Activated T-cell treated with anti-CD3 and anti-CD28 coated beads, Interleukin-2, amount 50 U/mL, for 72 hours (primary cell): Measurements from ENCODE around the gene TBC1D3D. TPM values are rescaled to one million over a fixed set of nuclear protein-coding genes. Genes with fewer than 3 reads are reported as not detected.
"Not testable (repeated sequence)": the region's sequence is repeated elsewhere in the genome, so short reads cannot be mapped to it uniquely, and the experiment has no call there.

Experiments
- ATAC-seq, 2 donors: fragments of 150-1000 bp; cut with Tn5 transposase; replicated peaks in 1 of 2; 2 replicates each; pipeline ENCODE4 v1.10.0; 2021; ENCODE audit warnings: moderate library complexity in 2 of 2, mild to moderate bottlenecking in 1 of 2
- DNase-seq, 2 donors: peaks; one replicate each; pipeline ENCODE4 v3.0.0; 2021 to 2022; ENCODE audit warnings: mixed read lengths in 1 of 2
- H3K27ac Mint-ChIP-seq: one replicate; pipeline ENCODE4 v1.8.0; 2022; ENCODE audit warnings: mild to moderate bottlenecking, moderate library complexity, mixed read lengths
- H3K27me3 Mint-ChIP-seq: one replicate; pipeline ENCODE4 v1.8.0; 2022; ENCODE audit warnings: low read depth, mixed read lengths
- H3K36me3 Mint-ChIP-seq, 2 donors: one replicate each; pipeline ENCODE4 v1.8.0; 2022; ENCODE audit warnings: mixed read lengths in 2 of 2, mild to moderate bottlenecking in 1 of 2; ENCODE audit not compliant: insufficient read depth in 2 of 2
- H3K4me1 Mint-ChIP-seq: one replicate; pipeline ENCODE4 v1.8.0; 2022; ENCODE audit warnings: low read depth, mixed read lengths
- H3K4me3 Mint-ChIP-seq, 2 donors: one replicate each; pipeline ENCODE4 v1.8.0; 2022; ENCODE audit warnings: mild to moderate bottlenecking in 2 of 2, mixed read lengths in 2 of 2, moderate library complexity in 2 of 2
- H3K9me3 Mint-ChIP-seq, 2 donors: one replicate each; pipeline ENCODE4 v1.8.0; 2022; ENCODE audit warnings: mixed read lengths in 2 of 2
- total RNA-seq, 2 donors: library from RNA; stranded (reverse); gene quantifications; one replicate each; pipeline ENCODE4 v1.2.3, GENCODE V29; 2022

TBC1D3D gene
- total RNA-seq: 10 to 100 TPM in 1 of 2 donors, 1 to 10 TPM in 1; 3.1 to 16.9 TPM

DNA sequence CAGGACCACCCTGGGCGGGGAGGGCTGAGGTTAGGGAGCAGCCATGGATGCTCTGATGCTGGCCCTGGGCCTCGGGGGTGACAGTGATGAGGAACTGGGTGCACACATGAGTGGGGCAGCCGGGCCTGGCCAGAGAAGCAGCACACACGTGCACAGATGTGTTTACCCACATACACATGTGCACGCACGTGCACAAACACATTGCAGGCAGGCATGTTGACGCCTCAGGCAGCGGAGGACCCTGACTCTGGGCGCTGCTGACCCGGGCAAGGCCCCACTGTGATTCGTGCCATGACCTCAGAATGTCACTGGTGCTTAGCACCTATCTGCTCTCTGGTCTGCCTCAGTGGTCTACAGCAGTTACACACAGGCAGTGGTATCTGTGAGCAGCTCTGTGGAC is at the start of gene TBC1D3D:
TSS of gene TBC1D3D (plus strand) at position 301 of the 400 bp plus-strand sequence. CDS start 1,585 bp downstream, outside the sequence.
- H3K27me3 Mint-ChIP-seq, H3K36me3 Mint-ChIP-seq, ATAC-seq, H3K27ac Mint-ChIP-seq, H3K4me3 Mint-ChIP-seq, H3K9me3 Mint-ChIP-seq, DNase-seq, H3K4me1 Mint-ChIP-seq: not testable (repeated sequence)

DNA sequence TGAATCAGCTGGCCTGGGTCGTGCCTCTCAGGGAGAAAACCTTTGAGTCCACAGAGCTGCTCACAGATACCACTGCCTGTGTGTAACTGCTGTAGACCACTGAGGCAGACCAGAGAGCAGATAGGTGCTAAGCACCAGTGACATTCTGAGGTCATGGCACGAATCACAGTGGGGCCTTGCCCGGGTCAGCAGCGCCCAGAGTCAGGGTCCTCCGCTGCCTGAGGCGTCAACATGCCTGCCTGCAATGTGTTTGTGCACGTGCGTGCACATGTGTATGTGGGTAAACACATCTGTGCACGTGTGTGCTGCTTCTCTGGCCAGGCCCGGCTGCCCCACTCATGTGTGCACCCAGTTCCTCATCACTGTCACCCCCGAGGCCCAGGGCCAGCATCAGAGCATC is 14.8 kb upstream of the TBC1D3D start, which contains the start of gene TBC1D3L:
TSS of gene TBC1D3L (minus strand) at position 101 of the 400 bp plus-strand sequence. CDS start 1,540 bp downstream, outside the sequence.
- DNase-seq, H3K9me3 Mint-ChIP-seq, ATAC-seq, H3K36me3 Mint-ChIP-seq, H3K4me3 Mint-ChIP-seq, H3K4me1 Mint-ChIP-seq, H3K27me3 Mint-ChIP-seq, H3K27ac Mint-ChIP-seq: not testable (repeated sequence)

Other genes starting within 250 kb of the TBC1D3D start
- not detected for gene TBC1D3K, start 79.6 kb upstream of the TBC1D3D start, total RNA-seq
- gene TBC1D3L, start 14.9 kb upstream of the TBC1D3D start, total RNA-seq: 10 to 100 TPM; 23.7 to 26.1 TPM
- 10 to 100 TPM in 1 of 2 donors, 1 to 10 TPM in 1; 4.7 to 10.3 TPM for gene TBC1D3C, start 64.7 kb downstream of the TBC1D3D start, total RNA-seq
- gene TBC1D3E, start 124.0 kb downstream of the TBC1D3D start, total RNA-seq: not detected
- gene TBC1D3, start 188.6 kb downstream of the TBC1D3D start, total RNA-seq: not detected